ENCODE results near the gene PLA2G2F. TPM values are rescaled to one million over a fixed set of nuclear protein-coding genes. Genes with fewer than 3 reads are reported as not detected.

The PLA2G2F gene
- polyA plus RNA-seq, 2 of the 4 experiments (the other 2 are of a cell fraction) = not detected

DNA sequence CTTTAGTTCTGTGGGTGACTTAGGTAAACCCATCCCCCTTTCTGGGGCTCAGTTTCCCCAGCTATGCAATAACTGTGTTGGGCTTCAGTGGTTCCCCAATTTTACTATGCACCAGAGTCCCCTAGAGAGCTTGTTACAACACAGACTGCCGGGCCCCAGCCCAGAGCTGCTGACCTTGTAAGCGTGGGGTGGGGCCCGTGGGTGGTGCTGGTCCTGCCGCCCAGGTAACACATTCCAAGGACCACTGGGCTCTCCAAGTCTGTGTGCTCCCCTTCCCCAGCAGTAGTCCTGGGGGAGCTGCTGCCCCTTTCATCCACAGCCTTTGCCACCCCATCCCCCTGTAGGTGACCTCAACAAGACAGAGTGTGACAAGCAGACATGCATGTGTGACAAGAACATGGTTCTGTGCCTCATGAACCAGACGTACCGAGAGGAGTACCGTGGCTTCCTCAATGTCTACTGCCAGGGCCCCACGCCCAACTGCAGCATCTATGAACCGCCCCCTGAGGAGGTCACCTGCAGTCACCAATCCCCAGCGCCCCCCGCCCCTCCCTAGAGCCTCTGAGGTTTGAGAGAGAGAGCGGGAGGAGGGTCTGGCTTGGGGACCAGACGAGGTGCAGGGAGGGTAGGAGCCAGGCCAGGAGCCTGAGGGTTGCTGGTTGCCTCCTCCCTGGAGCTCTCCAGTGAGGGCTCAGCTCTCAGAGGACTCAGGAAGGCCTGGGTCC lies 8.9 kb downstream of the PLA2G2F start:
- FAIRE-seq (no peak), ATAC-seq (no peak), DNase-seq (ENCODE audit: low read depth in 1 of 2, low spot score in 1 of 2) (no peak)
- H3K27ac ChIP-seq = no peak overlapping the region
- TF ChIP-seq FOSL2 (IDR thresholded peaks at IDR 0.05) (no peak), FOSL2 (CRISPR knock-in tag; IDR thresholded peaks at IDR 0.05) (no peak), EP300 (IDR thresholded peaks at IDR 0.05) (no peak), FOXS1 (CRISPR knock-in tag; IDR thresholded peaks at IDR 0.05) (no peak), ESRRA (IDR thresholded peaks at IDR 0.05; ENCODE audit: borderline replicate concordance, low read length) (no peak), RNF2 (IDR thresholded peaks at IDR 0.05; ENCODE audit: borderline replicate concordance, low read depth) (no peak), ZC3H11A (IDR thresholded peaks at IDR 0.05) (no peak), HEYL (CRISPR knock-in tag; IDR thresholded peaks at IDR 0.05) (no peak), ZNF302 (CRISPR knock-in tag; IDR thresholded peaks at IDR 0.05) (no peak), CBX8 (IDR thresholded peaks at IDR 0.05) (no peak), MYC (IDR thresholded peaks at IDR 0.05; ENCODE audit: borderline replicate concordance, low read length) (no peak), HOXB13 (CRISPR knock-in tag; IDR thresholded peaks at IDR 0.05; ENCODE audit: low read depth) (no peak), CHD4 (IDR thresholded peaks at IDR 0.05; ENCODE audit: borderline replicate concordance) (no peak), HOXA7 (CRISPR knock-in tag; IDR thresholded peaks at IDR 0.05) (no peak), TP53 (CRISPR knock-in tag; IDR thresholded peaks at IDR 0.05) (no peak), BHLHE40 (IDR thresholded peaks at IDR 0.05; ENCODE audit: low read depth, low read length) (no peak), NR3C1 (IDR thresholded peaks at IDR 0.05) (no peak), KDM5A (IDR thresholded peaks at IDR 0.05) (no peak), MAZ (IDR thresholded peaks at IDR 0.05; ENCODE audit: borderline replicate concordance, low read depth, low read length) (no peak)
- TF ChIP-seq, protein P1, sequence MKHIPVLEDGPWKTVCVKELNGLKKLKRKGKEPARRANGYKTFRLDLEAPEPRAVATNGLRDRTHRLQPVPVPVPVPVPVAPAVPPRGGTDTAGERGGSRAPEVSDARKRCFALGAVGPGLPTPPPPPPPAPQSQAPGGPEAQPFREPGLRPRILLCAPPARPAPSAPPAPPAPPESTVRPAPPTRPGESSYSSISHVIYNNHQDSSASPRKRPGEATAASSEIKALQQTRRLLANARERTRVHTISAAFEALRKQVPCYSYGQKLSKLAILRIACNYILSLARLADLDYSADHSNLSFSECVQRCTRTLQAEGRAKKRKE (CRISPR knock-in tag; IDR thresholded peaks at IDR 0.05; ENCODE audit: low read depth) = no peak
- TF ChIP-seq, protein P2, sequence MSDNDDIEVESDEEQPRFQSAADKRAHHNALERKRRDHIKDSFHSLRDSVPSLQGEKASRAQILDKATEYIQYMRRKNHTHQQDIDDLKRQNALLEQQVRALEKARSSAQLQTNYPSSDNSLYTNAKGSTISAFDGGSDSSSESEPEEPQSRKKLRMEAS (IDR thresholded peaks at IDR 0.05) = no peak
- ChIA-PET CTCF (interaction anchor here (8.5 kb wide), 1 partner anchor 229 kb away, joined by 125 read pairs; the partner anchor contains the start of gene PLA2G2E), POLR2A (no interaction called here)
- H3K4me1 ChIP-seq = 0 out of 3 replicates have a peak, but pooled peaks cover 6% of the 10 kb centered on the region
- H3K4me3 ChIP-seq = no peak overlapping the region
- WGBS (ENCODE audit: missing lambda C conversion rate) = 55% methylated on average over 4 of the region's 13 CpGs
- H3K9me3 ChIP-seq = no peaks in the 10 kb centered on the region
- no peak overlapping the region for H3K4me2 ChIP-seq

DNA sequence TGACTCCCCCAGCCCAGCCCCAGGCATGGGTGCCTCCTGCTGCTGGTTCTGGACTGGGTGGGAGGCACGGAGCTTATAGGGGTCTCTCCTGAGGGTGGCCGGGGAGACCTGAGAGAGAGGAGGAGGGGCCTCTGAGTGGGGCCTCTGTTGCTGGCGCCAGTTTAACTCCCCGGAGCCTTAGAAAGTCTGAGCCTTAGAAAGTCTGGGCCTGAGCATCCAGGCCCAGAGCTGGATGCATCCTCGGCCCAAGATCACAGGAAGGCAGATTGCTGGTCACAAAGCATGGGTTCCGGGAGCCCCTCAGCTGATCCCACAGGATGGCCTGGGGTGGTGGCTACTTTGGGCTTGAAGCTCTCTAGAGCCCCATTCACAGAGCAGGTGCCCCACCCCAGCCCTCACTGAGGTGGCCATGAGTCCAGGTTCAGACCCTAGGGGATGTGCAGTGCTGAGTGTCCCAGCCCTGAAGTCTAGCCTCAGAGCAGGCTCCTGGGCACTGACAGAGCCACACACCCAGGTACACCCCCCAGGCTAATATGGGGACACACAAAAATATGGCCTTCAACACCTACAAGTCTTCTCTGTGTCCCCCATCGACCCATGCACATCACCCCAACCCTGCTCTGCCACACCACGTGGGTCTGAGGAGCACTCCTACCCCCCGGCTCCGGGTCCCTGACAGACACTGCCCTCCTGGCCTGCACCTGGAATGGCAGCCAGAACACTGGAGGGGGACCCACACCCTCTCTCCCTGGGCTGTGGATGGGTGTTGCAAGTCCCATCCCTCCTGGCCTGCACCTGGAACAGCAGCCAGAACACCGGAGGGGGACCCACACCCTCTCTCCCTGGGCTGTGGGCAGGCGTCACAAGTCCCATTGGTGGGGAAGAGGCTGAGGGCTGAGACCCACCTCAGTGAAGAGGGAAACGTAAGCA lies 9.7 kb downstream of the PLA2G2F start:
- H3K9me3 ChIP-seq = no peaks in the 10 kb centered on the region

More for the DNA sequence above, 9.7 kb downstream of the PLA2G2F start:
- WGBS (ENCODE audit: missing lambda C conversion rate) = 83% methylated on average over 6 of the region's 13 CpGs
- ChIA-PET CTCF (interaction anchor here (0.8 to 8.5 kb wide), 2 partner anchors 9 to 230 kb away, joined by 3 to 125 read pairs; partner anchors contain the start of gene PLA2G2E), POLR2A (no interaction called here)
- DNase-seq (ENCODE audit: low read depth in 1 of 2, low spot score in 1 of 2) = no peak
- no peak overlapping the region for H3K4me2 ChIP-seq
- no peak for FAIRE-seq
- H3K27ac ChIP-seq = no peak overlapping the region
- H3K4me1 ChIP-seq = 0 out of 3 replicates have a peak, but pooled peaks cover 10% of the 10 kb centered on the region
- H3K4me3 ChIP-seq = no peak overlapping the region
- no peak for ATAC-seq
- no peak for TF ChIP-seq TFCP2L1 (CRISPR knock-in tag; IDR thresholded peaks at IDR 0.05)
- TF ChIP-seq, protein P3, sequence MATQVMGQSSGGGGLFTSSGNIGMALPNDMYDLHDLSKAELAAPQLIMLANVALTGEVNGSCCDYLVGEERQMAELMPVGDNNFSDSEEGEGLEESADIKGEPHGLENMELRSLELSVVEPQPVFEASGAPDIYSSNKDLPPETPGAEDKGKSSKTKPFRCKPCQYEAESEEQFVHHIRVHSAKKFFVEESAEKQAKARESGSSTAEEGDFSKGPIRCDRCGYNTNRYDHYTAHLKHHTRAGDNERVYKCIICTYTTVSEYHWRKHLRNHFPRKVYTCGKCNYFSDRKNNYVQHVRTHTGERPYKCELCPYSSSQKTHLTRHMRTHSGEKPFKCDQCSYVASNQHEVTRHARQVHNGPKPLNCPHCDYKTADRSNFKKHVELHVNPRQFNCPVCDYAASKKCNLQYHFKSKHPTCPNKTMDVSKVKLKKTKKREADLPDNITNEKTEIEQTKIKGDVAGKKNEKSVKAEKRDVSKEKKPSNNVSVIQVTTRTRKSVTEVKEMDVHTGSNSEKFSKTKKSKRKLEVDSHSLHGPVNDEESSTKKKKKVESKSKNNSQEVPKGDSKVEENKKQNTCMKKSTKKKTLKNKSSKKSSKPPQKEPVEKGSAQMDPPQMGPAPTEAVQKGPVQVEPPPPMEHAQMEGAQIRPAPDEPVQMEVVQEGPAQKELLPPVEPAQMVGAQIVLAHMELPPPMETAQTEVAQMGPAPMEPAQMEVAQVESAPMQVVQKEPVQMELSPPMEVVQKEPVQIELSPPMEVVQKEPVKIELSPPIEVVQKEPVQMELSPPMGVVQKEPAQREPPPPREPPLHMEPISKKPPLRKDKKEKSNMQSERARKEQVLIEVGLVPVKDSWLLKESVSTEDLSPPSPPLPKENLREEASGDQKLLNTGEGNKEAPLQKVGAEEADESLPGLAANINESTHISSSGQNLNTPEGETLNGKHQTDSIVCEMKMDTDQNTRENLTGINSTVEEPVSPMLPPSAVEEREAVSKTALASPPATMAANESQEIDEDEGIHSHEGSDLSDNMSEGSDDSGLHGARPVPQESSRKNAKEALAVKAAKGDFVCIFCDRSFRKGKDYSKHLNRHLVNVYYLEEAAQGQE (IDR thresholded peaks at IDR 0.05) = no peak
- TF ChIP-seq RARB (CRISPR knock-in tag; IDR thresholded peaks at IDR 0.05) = no peak
- TF ChIP-seq BHLHE40 (IDR thresholded peaks at IDR 0.05; ENCODE audit: low read depth, low read length) = no peak
- no peak for TF ChIP-seq NR3C1 (IDR thresholded peaks at IDR 0.05)
- TF ChIP-seq, protein P4, sequence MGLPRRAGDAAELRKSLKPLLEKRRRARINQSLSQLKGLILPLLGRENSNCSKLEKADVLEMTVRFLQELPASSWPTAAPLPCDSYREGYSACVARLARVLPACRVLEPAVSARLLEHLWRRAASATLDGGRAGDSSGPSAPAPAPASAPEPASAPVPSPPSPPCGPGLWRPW (IDR thresholded peaks at IDR 0.05) = no peak
- TF ChIP-seq, protein P1 (CRISPR knock-in tag; IDR thresholded peaks at IDR 0.05; ENCODE audit: low read depth) = no peak
- no peak for TF ChIP-seq CBX2 (IDR thresholded peaks at IDR 0.05; ENCODE audit: borderline replicate concordance, low read depth)
- no peak for TF ChIP-seq JUN (IDR thresholded peaks at IDR 0.05)
- TF ChIP-seq POLR2AphosphoS2 (conservative IDR thresholded peaks at IDR 0.05; ENCODE audit: low read length) = no peak
- TF ChIP-seq SMC3 (IDR thresholded peaks at IDR 0.05) = no peak
- TF ChIP-seq, protein P5, sequence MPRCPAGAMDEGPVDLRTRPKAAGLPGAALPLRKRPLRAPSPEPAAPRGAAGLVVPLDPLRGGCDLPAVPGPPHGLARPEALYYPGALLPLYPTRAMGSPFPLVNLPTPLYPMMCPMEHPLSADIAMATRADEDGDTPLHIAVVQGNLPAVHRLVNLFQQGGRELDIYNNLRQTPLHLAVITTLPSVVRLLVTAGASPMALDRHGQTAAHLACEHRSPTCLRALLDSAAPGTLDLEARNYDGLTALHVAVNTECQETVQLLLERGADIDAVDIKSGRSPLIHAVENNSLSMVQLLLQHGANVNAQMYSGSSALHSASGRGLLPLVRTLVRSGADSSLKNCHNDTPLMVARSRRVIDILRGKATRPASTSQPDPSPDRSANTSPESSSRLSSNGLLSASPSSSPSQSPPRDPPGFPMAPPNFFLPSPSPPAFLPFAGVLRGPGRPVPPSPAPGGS (IDR thresholded peaks at IDR 0.05) = no peak
